SU-DHL-6 (cell line): ENCODE data around the gene ASPRV1.

Source experiments
- H2AFZ ChIP-seq: fragments of 200-600 bp; sonication (generic); 2 replicates; pipeline ENCODE4 v1.6.1; 2014; ENCODE audit warnings: low read depth, mild to moderate bottlenecking, moderate library complexity, mixed read lengths, antibody characterized with exemption, low read length; ENCODE audit not compliant: severe bottlenecking
- H3F3A ChIP-seq: fragments of 200-600 bp; shearing (Covaris generic); 2 replicates; pipeline ENCODE4 v1.6.0; 2016; ENCODE audit warnings: antibody characterized with exemption, mild to moderate bottlenecking; ENCODE audit not compliant: insufficient read depth
- H3K27ac ChIP-seq: fragments of 200-600 bp; sonication (generic); 2 replicates; pipeline ENCODE4 v1.5.1; 2016; ENCODE audit warnings: low read depth, mild to moderate bottlenecking, low read length, moderate library complexity, mixed read lengths
- H3K27me3 ChIP-seq: fragments of 200-600 bp; sonication (generic), shearing (Covaris generic); 2 replicates; pipeline ENCODE4 v1.6.0; 2014; ENCODE audit warnings: mild to moderate bottlenecking, low read length
- H3K36me3 ChIP-seq: fragments of 200-600 bp; sonication (generic); 2 replicates; pipeline ENCODE4 v1.6.1; 2014; ENCODE audit warnings: mild to moderate bottlenecking, low read length, mixed read lengths
- H3K4me2 ChIP-seq: fragments of 300-600, 200-600 bp; shearing (Covaris generic), sonication (generic); 2 replicates; pipeline ENCODE4 v1.6.0; 2014; ENCODE audit warnings: low read length, low read depth, mild to moderate bottlenecking; ENCODE audit not compliant: poor library complexity, severe bottlenecking
- H3K4me3 ChIP-seq: fragments of 200-600 bp; sonication (generic); 2 replicates; pipeline ENCODE4 v1.5.1; 2014; ENCODE audit warnings: antibody characterized with exemption, low read length, mild to moderate bottlenecking, mixed read lengths; ENCODE audit not compliant: insufficient read depth, poor library complexity, severe bottlenecking
- H3K79me2 ChIP-seq: fragments of 200-600 bp; sonication (generic); 2 replicates; pipeline ENCODE4 v1.6.1; 2014; ENCODE audit warnings: mild to moderate bottlenecking, low read length, moderate library complexity; ENCODE audit not compliant: insufficient read depth
- H3K9ac ChIP-seq: fragments of 200-600 bp; sonication (generic); 2 replicates; pipeline ENCODE4 v1.7.0; 2014; ENCODE audit warnings: mild to moderate bottlenecking, low read length
- H3K9me2 ChIP-seq: fragments of 200-600 bp; sonication (generic); replicated peaks from 2 replicates; pipeline ENCODE4 v1.6.1; 2014; ENCODE audit warnings: low read length; ENCODE audit not compliant: insufficient read depth
- H3K9me3 ChIP-seq: fragments of 200-600 bp; sonication (generic); 2 replicates; pipeline ENCODE4 v1.6.1; 2014; ENCODE audit warnings: low read length, mixed read lengths; ENCODE audit not compliant: insufficient read depth
- H4K20me1 ChIP-seq: fragments of 200-600 bp; sonication (generic); 2 replicates; pipeline ENCODE4 v1.6.1; 2014; ENCODE audit warnings: low read depth, mild to moderate bottlenecking, antibody characterized with exemption, low read length, moderate library complexity, mixed read lengths
- EZH2phosphoT487 ChIP-seq: fragments of 200-600 bp; sonication (generic), shearing (Covaris generic); conservative IDR thresholded peaks from 2 replicates; pipeline ENCODE4 v1.6.1; 2018; ENCODE audit warnings: mild to moderate bottlenecking, antibody characterized with exemption, low read length, moderate library complexity, mixed read lengths
- TF ChIP-seq, protein P1 (sequence below): fragments of 200-600 bp; sonication (generic); IDR thresholded peaks from one replicate; pipeline ENCODE4 v1.5.1; 2017; ENCODE audit warnings: antibody characterized with exemption, mild to moderate bottlenecking, low read length, moderate library complexity; ENCODE audit not compliant: insufficient read depth, poor library complexity, severe bottlenecking

ASPRV1 gene

GRCh38 chr2:69917852-69918251, 43.6 kb downstream of the ASPRV1 start:
- no peak overlapping the region for H3K4me3 ChIP-seq
- TF ChIP-seq EZH2phosphoT487, result no peak
- TF ChIP-seq, protein P1, sequence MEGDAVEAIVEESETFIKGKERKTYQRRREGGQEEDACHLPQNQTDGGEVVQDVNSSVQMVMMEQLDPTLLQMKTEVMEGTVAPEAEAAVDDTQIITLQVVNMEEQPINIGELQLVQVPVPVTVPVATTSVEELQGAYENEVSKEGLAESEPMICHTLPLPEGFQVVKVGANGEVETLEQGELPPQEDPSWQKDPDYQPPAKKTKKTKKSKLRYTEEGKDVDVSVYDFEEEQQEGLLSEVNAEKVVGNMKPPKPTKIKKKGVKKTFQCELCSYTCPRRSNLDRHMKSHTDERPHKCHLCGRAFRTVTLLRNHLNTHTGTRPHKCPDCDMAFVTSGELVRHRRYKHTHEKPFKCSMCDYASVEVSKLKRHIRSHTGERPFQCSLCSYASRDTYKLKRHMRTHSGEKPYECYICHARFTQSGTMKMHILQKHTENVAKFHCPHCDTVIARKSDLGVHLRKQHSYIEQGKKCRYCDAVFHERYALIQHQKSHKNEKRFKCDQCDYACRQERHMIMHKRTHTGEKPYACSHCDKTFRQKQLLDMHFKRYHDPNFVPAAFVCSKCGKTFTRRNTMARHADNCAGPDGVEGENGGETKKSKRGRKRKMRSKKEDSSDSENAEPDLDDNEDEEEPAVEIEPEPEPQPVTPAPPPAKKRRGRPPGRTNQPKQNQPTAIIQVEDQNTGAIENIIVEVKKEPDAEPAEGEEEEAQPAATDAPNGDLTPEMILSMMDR, result no peak
- no peaks in the 10 kb centered on the region; the same call in 1 of the 2 replicates for H3K36me3 ChIP-seq
- H3K9ac ChIP-seq, result no peak overlapping the region
- H3F3A ChIP-seq, result peaks cover 25% of the 10 kb centered on the region
- H3K27me3 ChIP-seq, result no peaks in the 10 kb centered on the region
- no peak overlapping the region for H3K27ac ChIP-seq
- no peaks in the 10 kb centered on the region for H3K9me3 ChIP-seq
- no peaks in the 10 kb centered on the region for H3K9me2 ChIP-seq
- H4K20me1 ChIP-seq, result no peaks in the 10 kb centered on the region
- H3K4me2 ChIP-seq, result peak overlapping the region; percentile 36
- H2AFZ ChIP-seq, result no peak overlapping the region
- no peaks in the 10 kb centered on the region for H3K79me2 ChIP-seq

- Histone ChIP-seq H4K20me1 (no peaks in the 10 kb centered on the region), H2AFZ (no peak overlapping the region), H3K9ac (peak overlapping the region; percentile 74), H3K27me3 (no peaks in the 10 kb centered on the region), H3K9me3 (no peaks in the 10 kb centered on the region), H3K4me2 (peak overlapping the region; percentile 89), H3K27ac (no peak overlapping the region), H3K36me3 (no peaks in the 10 kb centered on the region), H3K79me2 (no peaks in the 10 kb centered on the region), H3K4me3 (peak overlapping the region; percentile 85), H3K9me2 (no peaks in the 10 kb centered on the region), H3F3A (peaks cover 42% of the 10 kb centered on the region)
- TF ChIP-seq, protein P1, result no peak
- no peak for TF ChIP-seq EZH2phosphoT487
Observed at GRCh38 chr2:69916106-69916505, 45.3 kb downstream of the ASPRV1 start.

GRCh38 chr2:69914950-69915945, 46.2 kb downstream of the ASPRV1 start, which contains the start of gene MXD1:
TSS of gene MXD1 (plus strand) at chr2:69915109. CDS start at chr2:69915331, 222 bp downstream.
- no peak for TF ChIP-seq EZH2phosphoT487
- TF ChIP-seq, protein P1, result no peak
- H3K9me3 ChIP-seq, result no peaks in the 10 kb centered on the region
- H3K9ac ChIP-seq, result peak within 1 kb of the TSS; percentile 88
- H2AFZ ChIP-seq, result peak within 1 kb of the TSS; percentile 52
- peaks cover 51% of the 10 kb centered on the region for H3F3A ChIP-seq
- H3K79me2 ChIP-seq, result no peaks in the 10 kb centered on the region
- no peaks in the 10 kb centered on the region for H3K9me2 ChIP-seq
- H3K27ac ChIP-seq, result peak within 1 kb of the TSS; percentile 73
- peak within 1 kb of the TSS; percentile 85 for H3K4me3 ChIP-seq
- no peaks in the 10 kb centered on the region for H4K20me1 ChIP-seq
- H3K36me3 ChIP-seq, result no peaks in the 10 kb centered on the region
- no peaks in the 10 kb centered on the region for H3K27me3 ChIP-seq
- peak within 1 kb of the TSS; percentile 89 for H3K4me2 ChIP-seq
